Panc1 (cell line): Measurements from ENCODE around the gene MSGN1. TPM values are rescaled to one million over a fixed set of nuclear protein-coding genes. Genes with fewer than 3 reads are reported as not detected.

ENCODE experiments used
- ATAC-seq: fragments of 200-7000 bp; cut with Tn5 transposase; 2 replicates; pipeline ENCODE4 v1.9.1; 2020; ENCODE audit warnings: mild to moderate bottlenecking, moderate library complexity
- BruUV-seq: library from RNA; stranded (reverse); fragments of 400-500 nt; replicated peaks from 2 replicates; lab custom pipeline; 2021; lab: Mats Ljungman, UMichigan
- CTCF ChIA-PET: fragments of 300-600 bp; sonication (Branson Sonifier 250); formaldehyde crosslinking; loops from one replicate; lab custom pipeline; 2022; ENCODE audit warnings: antibody characterized with exemption; lab: Charles Lee
- POLR2A ChIA-PET: fragments of 300-600 bp; sonication (Branson Sonifier 250); formaldehyde crosslinking; loops from one replicate; lab custom pipeline; 2022; ENCODE audit warnings: antibody characterized with exemption; lab: Charles Lee
- DNase-seq: peaks from one replicate; pipeline ENCODE4 v3.0.0-alpha.2; 2010; ENCODE audit warnings: low read depth, low spot score
- H3K27ac ChIP-seq: 2 replicates; pipeline ENCODE4 v1.5.1; 2011; ENCODE audit warnings: mild to moderate bottlenecking, low read length, inconsistent platforms
- H3K27me3 ChIP-seq: fragments of 200-500 bp; sonication (Bioruptor generic); 2 replicates; pipeline ENCODE4 v1.6.0; 2014; ENCODE audit warnings: low read length, inconsistent platforms; ENCODE audit not compliant: control insufficient read depth, insufficient read depth
- H3K36me3 ChIP-seq: fragments of 200-500 bp; sonication (Bioruptor generic); 2 replicates; pipeline ENCODE4 v1.5.1; 2014; ENCODE audit warnings: inconsistent platforms, mild to moderate bottlenecking, low read length, moderate library complexity; ENCODE audit not compliant: control insufficient read depth, insufficient read depth
- H3K4me1 ChIP-seq: 2 replicates; pipeline ENCODE4 v1.5.1; 2011; ENCODE audit warnings: inconsistent platforms, mild to moderate bottlenecking, low read length, moderate library complexity; ENCODE audit not compliant: control insufficient read depth, insufficient read depth
- H3K4me3 ChIP-seq, 2 experiments: 2 replicates each; pipeline ENCODE4 v1.5.1; 2011 to 2012; ENCODE audit warnings: low read depth in 2 of 2, low read length in 2 of 2, mild to moderate bottlenecking in 2 of 2, inconsistent platforms in 1 of 2, moderate library complexity in 1 of 2
- H3K9me3 ChIP-seq: fragments of 200-500 bp; sonication (Bioruptor generic); 2 replicates; pipeline ENCODE4 v1.5.1; 2014; ENCODE audit warnings: low read depth, mild to moderate bottlenecking, inconsistent platforms, low read length, moderate library complexity; ENCODE audit not compliant: control insufficient read depth, insufficient read depth
- POLR2AphosphoS5 ChIP-seq: IDR thresholded peaks from 2 replicates; pipeline ENCODE4 v1.6.1; 2012; ENCODE audit warnings: mild to moderate bottlenecking, low read depth, low read length, moderate library complexity
- SIN3A ChIP-seq: IDR thresholded peaks from 2 replicates; pipeline ENCODE4 v1.6.1; 2012; ENCODE audit warnings: low read depth, mild to moderate bottlenecking, low read length, moderate library complexity, borderline replicate concordance; ENCODE audit not compliant: insufficient read depth
- TCF7L2 ChIP-seq: IDR thresholded peaks from 2 replicates; pipeline ENCODE4 v1.6.1; 2011; ENCODE audit warnings: mild to moderate bottlenecking, low read depth, low read length, inconsistent platforms
- in situ Hi-C: cut with HindIII; loops from 2 replicates; pipeline ENCODE4 v1.10.0; 2016; ENCODE audit warnings: low sequenced_read_pairs, low pct_unique_long_range_greater_than_20kb
- intact Hi-C: fragments of 100-400 bp; cut with micrococcal nuclease; formaldehyde crosslinking; loops from one replicate; pipeline ENCODE4 v1.10.0; 2022; ENCODE audit not compliant: unreplicated experiment
- total RNA-seq: library from RNA; stranded (reverse); gene quantifications from one replicate; pipeline ENCODE4 v1.2.1, GENCODE V29; 2021; ENCODE audit not compliant: unreplicated experiment
- TF ChIP-seq, protein P1 (sequence below): fragments of 450-650 bp; IDR thresholded peaks from 2 replicates; pipeline ENCODE4 v1.5.1; 2017; ENCODE audit warnings: mild to moderate bottlenecking
- TF ChIP-seq, protein P2 (sequence below), 2 experiments: IDR thresholded peaks; 2 replicates each; pipeline ENCODE4 v1.6.1; 2011 to 2012; ENCODE audit warnings: low read depth in 2 of 2, control low read depth in 1 of 2, low read length in 1 of 2, mild to moderate bottlenecking in 1 of 2, moderate library complexity in 1 of 2; ENCODE audit not compliant: insufficient read depth in 1 of 2

Gene MSGN1
- total RNA-seq, 1 experiment from 2014 or later: not detected

DNA sequence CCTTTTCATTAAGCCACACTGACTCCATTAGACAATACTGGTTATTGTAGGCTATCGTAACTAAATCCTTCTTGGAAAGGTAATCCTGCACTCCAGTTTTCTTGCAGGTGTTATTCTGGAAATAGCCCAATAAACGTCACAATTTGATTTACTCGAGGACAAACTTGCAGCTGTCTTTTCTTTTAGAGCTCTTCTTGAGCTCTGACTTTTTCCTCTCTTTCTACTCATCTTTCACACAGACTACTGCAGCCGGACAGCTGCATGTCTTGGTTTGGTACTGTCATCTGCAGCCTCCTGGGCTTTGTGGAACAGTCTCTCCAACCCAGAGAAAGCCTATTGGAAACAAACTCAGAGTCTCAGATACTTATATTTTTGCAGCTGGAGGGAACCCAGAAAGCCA, 23.0 kb upstream of the MSGN1 start:
- in situ Hi-C loops (no loop called here), intact Hi-C loops (no loop called here)
- TF ChIP-seq, protein P1, sequence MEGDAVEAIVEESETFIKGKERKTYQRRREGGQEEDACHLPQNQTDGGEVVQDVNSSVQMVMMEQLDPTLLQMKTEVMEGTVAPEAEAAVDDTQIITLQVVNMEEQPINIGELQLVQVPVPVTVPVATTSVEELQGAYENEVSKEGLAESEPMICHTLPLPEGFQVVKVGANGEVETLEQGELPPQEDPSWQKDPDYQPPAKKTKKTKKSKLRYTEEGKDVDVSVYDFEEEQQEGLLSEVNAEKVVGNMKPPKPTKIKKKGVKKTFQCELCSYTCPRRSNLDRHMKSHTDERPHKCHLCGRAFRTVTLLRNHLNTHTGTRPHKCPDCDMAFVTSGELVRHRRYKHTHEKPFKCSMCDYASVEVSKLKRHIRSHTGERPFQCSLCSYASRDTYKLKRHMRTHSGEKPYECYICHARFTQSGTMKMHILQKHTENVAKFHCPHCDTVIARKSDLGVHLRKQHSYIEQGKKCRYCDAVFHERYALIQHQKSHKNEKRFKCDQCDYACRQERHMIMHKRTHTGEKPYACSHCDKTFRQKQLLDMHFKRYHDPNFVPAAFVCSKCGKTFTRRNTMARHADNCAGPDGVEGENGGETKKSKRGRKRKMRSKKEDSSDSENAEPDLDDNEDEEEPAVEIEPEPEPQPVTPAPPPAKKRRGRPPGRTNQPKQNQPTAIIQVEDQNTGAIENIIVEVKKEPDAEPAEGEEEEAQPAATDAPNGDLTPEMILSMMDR: no peak
- TF ChIP-seq POLR2AphosphoS5: no peak
- no peak for TF ChIP-seq SIN3A
- Histone ChIP-seq H3K36me3 (no peaks in the 10 kb centered on the region), H3K9me3 (no peaks in the 10 kb centered on the region), H3K4me3 (no peak overlapping the region), H3K27ac (no peak overlapping the region), H3K27me3 (no peaks in the 10 kb centered on the region; the same call in 1 of the 2 replicates), H3K4me1 (no peaks in the 10 kb centered on the region)
- no peak for DNase-seq
- CTCF ChIA-PET: no interaction called here
- POLR2A ChIA-PET: interaction anchor here (0.5 to 0.6 kb wide), 2 partner anchors 25 to 32 kb away, joined by 6 to 10 read pairs; no protein-coding TSS in a partner anchor
- no peak for ATAC-seq
- no TSS peak for BruUV-seq

DNA sequence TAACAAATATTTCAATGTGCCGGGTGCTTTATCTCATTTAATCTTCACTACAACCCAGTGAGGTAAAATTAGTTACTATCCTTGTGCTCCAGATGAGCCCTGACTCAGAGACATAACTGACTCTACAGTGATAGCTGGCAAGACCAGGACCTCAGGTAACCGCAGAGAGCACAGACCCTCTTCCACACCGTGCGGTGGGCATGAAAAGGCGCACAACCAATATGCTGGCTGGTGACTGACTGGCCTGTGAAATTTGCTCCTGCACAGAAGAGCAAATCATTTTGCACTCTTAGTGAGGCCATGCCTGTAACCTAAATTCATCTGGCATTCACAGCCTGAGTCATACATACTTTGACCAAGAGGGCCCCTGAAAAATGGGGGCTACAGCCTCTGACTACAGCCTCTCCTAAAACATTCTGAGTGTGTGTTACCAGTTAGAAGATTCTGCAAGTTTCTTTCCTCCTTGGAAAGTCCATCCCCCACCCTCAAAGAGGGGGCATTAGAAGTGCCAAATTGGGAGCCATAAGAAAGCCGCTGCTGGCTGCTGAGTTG, 22.4 kb upstream of the MSGN1 start:
- H3K4me1 ChIP-seq: no peaks in the 10 kb centered on the region
- no peaks in the 10 kb centered on the region; the same call in 1 of the 2 replicates for H3K27me3 ChIP-seq
- intact Hi-C loops: no loop called here
- no peaks in the 10 kb centered on the region for H3K9me3 ChIP-seq
- ChIA-PET CTCF (no interaction called here), POLR2A (interaction anchor here (0.6 kb wide), 1 partner anchor 24 kb away, joined by 10 read pairs; no protein-coding TSS in a partner anchor)
- no TSS peak for BruUV-seq
- no peak overlapping the region for H3K4me3 ChIP-seq
- DNase-seq (no peak), ATAC-seq (no peak)
- in situ Hi-C loops: no loop called here
- TF ChIP-seq, protein P2, sequence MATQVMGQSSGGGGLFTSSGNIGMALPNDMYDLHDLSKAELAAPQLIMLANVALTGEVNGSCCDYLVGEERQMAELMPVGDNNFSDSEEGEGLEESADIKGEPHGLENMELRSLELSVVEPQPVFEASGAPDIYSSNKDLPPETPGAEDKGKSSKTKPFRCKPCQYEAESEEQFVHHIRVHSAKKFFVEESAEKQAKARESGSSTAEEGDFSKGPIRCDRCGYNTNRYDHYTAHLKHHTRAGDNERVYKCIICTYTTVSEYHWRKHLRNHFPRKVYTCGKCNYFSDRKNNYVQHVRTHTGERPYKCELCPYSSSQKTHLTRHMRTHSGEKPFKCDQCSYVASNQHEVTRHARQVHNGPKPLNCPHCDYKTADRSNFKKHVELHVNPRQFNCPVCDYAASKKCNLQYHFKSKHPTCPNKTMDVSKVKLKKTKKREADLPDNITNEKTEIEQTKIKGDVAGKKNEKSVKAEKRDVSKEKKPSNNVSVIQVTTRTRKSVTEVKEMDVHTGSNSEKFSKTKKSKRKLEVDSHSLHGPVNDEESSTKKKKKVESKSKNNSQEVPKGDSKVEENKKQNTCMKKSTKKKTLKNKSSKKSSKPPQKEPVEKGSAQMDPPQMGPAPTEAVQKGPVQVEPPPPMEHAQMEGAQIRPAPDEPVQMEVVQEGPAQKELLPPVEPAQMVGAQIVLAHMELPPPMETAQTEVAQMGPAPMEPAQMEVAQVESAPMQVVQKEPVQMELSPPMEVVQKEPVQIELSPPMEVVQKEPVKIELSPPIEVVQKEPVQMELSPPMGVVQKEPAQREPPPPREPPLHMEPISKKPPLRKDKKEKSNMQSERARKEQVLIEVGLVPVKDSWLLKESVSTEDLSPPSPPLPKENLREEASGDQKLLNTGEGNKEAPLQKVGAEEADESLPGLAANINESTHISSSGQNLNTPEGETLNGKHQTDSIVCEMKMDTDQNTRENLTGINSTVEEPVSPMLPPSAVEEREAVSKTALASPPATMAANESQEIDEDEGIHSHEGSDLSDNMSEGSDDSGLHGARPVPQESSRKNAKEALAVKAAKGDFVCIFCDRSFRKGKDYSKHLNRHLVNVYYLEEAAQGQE (IDR thresholded peaks at IDR 0.05; ENCODE audit: insufficient read depth in 1 of 2, low read depth in 2 of 2, low read length in 1 of 2): no peak
- TF ChIP-seq SIN3A (no peak), POLR2AphosphoS5 (no peak), TCF7L2 (no peak)
- TF ChIP-seq, protein P1: no peak
- H3K36me3 ChIP-seq: no peaks in the 10 kb centered on the region
- no peak overlapping the region for H3K27ac ChIP-seq
